Body of pancreas (tissue), 4 donors: ENCODE results near the gene CDH11. TPM values are rescaled to one million over a fixed set of nuclear protein-coding genes. Genes with fewer than 3 reads are reported as not detected.

Source experiments
- ATAC-seq: fragments of 150-250 bp; one replicate; pipeline ENCODE4 v1.9.1; 2016
- DNase-seq, 4 donors: peaks; one replicate each; pipeline ENCODE4 v3.0.0-alpha.2; 2019
- H3K27ac ChIP-seq, 4 donors: fragments of 200-600 bp; sonication (generic); 1 replicate in 3 of 4; 2 replicates in 1 of 4; pipeline versions ENCODE4 v1.5.1 to v1.6.1; 2016 to 2019; ENCODE audit warnings: mild to moderate bottlenecking in 1 of 4, mixed read lengths in 1 of 4, moderate library complexity in 1 of 4
- H3K27me3 ChIP-seq, 2 donors: fragments of 200-600 bp; sonication (generic); one replicate each; pipeline ENCODE4 v1.6.0; 2016; ENCODE audit warnings: mild to moderate bottlenecking in 1 of 2
- H3K36me3 ChIP-seq, 2 donors: fragments of 200-600 bp; sonication (generic); replicated peaks in 1 of 2; 2 replicates each; pipeline ENCODE4 v1.5.1; 2016; ENCODE audit warnings: low read depth in 2 of 2; ENCODE audit not compliant: insufficient read depth in 1 of 2
- H3K4me1 ChIP-seq: fragments of 200-600 bp; sonication (generic); one replicate; pipeline ENCODE4 v1.6.0; 2016
- H3K4me3 ChIP-seq, 2 donors: fragments of 200-600 bp; sonication (generic); 1 replicate in 1 of 2; 2 replicates in 1 of 2; pipeline ENCODE4 v1.5.1; 2016 to 2019
- H3K9me3 ChIP-seq, 3 donors: fragments of 200-600 bp; sonication (generic); 1 replicate in 2 of 3; 2 replicates in 1 of 3; pipeline ENCODE4 v1.5.1; 2016
- POLR2A ChIP-seq, 3 donors: fragments of 450-650 bp; IDR thresholded peaks; one replicate each; pipeline ENCODE4 v1.6.1; 2016; ENCODE audit warnings: antibody characterized with exemption in 3 of 3, mild to moderate bottlenecking in 2 of 3
- WGBS, 2 donors: methylation state at CpG; one replicate each; pipeline ENCODE4 v1.1.5; 2017; 5-methylcytosine and 5-hydroxymethylcytosine counted together
- intact Hi-C: fragments of 100-400 bp; cut with DNase I; formaldehyde crosslinking; loops from one replicate; pipeline ENCODE4 v1.15.1; 2023
- total RNA-seq, 2 donors: library from RNA; depleted of rRNA; stranded (reverse); fragments of >200 nt; gene quantifications; one replicate each; pipeline ENCODE4 v1.1.0, GENCODE V29; 2016
- TF ChIP-seq, protein P1 (sequence below), 7 experiments: fragments of 450-650 bp in 4 of 7; fragments of 200-600 bp in 3 of 7; sonication (generic) in 3 of 7; IDR thresholded peaks; one replicate each; pipeline ENCODE4 v1.5.1; 2016 to 2019; ENCODE audit warnings: antibody characterized with exemption in 7 of 7

Gene CDH11
- total RNA-seq, 2 donors from 2014 or later = 8.6 to 17.6 TPM

DNA sequence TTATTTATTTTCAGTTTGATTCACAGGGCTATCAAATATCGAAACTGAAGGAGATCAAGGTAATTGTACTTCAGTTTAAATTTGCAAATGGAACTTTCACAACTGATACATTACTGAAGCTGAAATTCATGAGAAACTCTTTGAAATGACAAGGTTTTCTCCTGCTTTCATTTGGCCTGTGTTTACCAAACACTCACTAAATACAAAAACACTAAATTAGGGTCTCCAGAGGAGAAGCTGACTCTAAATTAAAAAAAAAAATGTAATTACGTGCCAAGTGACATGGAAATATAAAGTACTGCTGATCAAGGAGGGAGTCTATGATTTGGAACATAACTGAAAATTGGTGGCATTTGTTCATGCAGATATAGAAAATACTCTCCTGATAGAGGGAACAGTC is 205.8 kb downstream of the CDH11 start:
- Histone ChIP-seq H3K4me1 (no peaks in the 10 kb centered on the region), H3K4me3 (no peak overlapping the region), H3K36me3 (no peaks in the 10 kb centered on the region), H3K27me3 (no peaks in the 10 kb centered on the region), H3K27ac (no peak overlapping the region), H3K9me3 (no peaks in the 10 kb centered on the region)
- no peak for ATAC-seq
- intact Hi-C loops = no loop called here
- TF ChIP-seq, protein P1, sequence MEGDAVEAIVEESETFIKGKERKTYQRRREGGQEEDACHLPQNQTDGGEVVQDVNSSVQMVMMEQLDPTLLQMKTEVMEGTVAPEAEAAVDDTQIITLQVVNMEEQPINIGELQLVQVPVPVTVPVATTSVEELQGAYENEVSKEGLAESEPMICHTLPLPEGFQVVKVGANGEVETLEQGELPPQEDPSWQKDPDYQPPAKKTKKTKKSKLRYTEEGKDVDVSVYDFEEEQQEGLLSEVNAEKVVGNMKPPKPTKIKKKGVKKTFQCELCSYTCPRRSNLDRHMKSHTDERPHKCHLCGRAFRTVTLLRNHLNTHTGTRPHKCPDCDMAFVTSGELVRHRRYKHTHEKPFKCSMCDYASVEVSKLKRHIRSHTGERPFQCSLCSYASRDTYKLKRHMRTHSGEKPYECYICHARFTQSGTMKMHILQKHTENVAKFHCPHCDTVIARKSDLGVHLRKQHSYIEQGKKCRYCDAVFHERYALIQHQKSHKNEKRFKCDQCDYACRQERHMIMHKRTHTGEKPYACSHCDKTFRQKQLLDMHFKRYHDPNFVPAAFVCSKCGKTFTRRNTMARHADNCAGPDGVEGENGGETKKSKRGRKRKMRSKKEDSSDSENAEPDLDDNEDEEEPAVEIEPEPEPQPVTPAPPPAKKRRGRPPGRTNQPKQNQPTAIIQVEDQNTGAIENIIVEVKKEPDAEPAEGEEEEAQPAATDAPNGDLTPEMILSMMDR (IDR thresholded peaks at IDR 0.05) = no peak
- no peak for TF ChIP-seq POLR2A (IDR thresholded peaks at IDR 0.05)
- 48 to 50% methylated on average over 2 of the region's 2 CpGs for WGBS, 2 donors
- no peak for DNase-seq

DNA sequence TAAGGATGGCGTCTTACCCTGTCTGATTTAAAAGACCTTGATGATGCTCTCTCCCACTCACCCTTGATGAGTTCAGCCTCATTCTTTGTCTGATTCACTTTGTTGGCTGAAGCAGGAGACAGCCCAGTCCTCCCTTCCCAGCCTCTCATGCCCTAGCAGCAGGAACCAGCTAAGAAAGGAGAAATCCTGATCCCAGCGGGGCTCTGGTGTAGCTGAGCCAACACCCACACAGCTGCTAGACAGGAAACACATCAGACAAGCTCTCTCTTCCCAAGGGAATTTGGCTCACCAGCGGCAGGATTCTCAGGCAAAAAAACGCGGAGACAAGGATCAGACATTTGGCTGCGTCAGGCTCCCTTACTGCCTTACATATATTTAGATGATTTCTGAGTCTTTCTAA is 211.5 kb downstream of the CDH11 start:
- Histone ChIP-seq H3K4me1 (no peaks in the 10 kb centered on the region), H3K36me3 (no peaks in the 10 kb centered on the region), H3K4me3 (no peak overlapping the region), H3K27me3 (no peaks in the 10 kb centered on the region), H3K27ac (no peak overlapping the region), H3K9me3 (no peaks in the 10 kb centered on the region)
- WGBS, 2 donors = 39 to 71% methylated on average over 6 of the region's 6 CpGs
- peak; percentile 64 for ATAC-seq
- DNase-seq = peak; percentile 11 to 57 (median 14)
- intact Hi-C loops = no loop called here
- TF ChIP-seq, protein P1 (IDR thresholded peaks at IDR 0.05) = no peak
- TF ChIP-seq POLR2A (IDR thresholded peaks at IDR 0.05) = no peak

DNA sequence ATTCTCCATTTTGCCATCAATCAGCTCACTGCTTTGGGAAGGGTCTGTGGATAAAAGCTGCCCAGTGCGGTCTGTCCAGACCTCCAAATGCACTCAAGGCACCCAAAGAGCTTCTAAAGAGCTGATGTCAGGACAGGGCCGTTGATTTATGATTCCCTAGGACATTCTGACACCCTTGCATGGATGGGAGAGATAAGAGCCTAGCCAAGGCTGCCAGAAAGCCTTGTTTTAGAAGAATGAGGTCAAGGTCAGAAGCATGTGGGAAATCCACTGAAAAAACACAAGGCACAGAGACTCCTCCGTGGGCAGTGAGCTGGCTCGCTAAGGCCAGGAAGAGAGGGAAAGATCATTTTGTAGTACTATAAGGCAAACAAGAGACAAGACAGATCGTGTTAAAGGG is 214.0 kb downstream of the CDH11 start:
- intact Hi-C loops = no loop called here
- ATAC-seq = no peak

DNA sequence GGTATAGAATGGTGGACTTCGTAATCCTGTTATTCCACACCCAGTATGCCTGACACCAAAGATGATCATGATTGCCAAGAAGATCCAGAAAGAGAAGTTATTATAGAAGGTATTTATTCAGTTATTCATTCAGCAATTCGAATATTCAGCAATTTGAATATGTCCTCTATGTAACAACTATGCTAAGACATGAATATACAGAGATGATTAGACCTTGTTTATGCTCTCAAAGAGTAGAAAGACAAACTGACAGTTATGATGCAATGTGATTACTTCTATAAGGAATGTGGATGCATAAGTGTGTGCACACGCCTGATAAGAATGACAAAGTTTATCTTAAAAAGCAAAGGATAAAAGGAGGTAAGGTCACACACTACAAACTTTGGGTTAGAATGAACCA is 218.1 kb downstream of the CDH11 start:
- no peak for DNase-seq
- TF ChIP-seq, protein P1 (IDR thresholded peaks at IDR 0.05) = no peak
- no peak for TF ChIP-seq POLR2A (IDR thresholded peaks at IDR 0.05)

More for the DNA sequence above, 214.0 kb downstream of the CDH11 start:
- Histone ChIP-seq H3K4me1 (no peaks in the 10 kb centered on the region), H3K9me3 (no peaks in the 10 kb centered on the region), H3K36me3 (no peaks in the 10 kb centered on the region), H3K27ac (no peak overlapping the region), H3K27me3 (no peaks in the 10 kb centered on the region), H3K4me3 (no peak overlapping the region)
- WGBS, 2 donors = 27 to 28% methylated on average over 5 of the region's 5 CpGs
- peak in 1 of 4 donors; percentile 11 for DNase-seq
- TF ChIP-seq POLR2A (IDR thresholded peaks at IDR 0.05) = no peak
- TF ChIP-seq, protein P1 (IDR thresholded peaks at IDR 0.05) = no peak

DNA sequence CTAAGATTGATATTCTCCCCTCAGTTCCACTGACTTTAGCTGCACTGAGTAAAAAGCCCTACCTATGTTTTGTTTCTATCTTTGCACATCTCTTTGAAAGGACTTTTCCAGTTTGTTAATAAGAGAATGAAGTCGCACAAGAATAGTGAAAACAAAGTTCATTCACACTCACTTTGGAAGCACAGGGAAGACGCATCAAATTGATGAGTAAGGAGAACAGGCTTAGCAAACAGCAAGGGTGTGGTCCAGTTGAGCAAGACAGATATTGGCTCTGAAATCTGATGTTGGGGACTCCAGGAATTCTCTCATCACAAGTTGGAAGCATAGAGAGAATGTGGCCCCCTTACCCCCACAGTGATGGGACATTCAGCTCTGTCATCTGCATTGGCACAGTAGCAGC is 221.3 kb downstream of the CDH11 start:
- Histone ChIP-seq H3K4me3 (no peak overlapping the region), H3K27ac (no peak overlapping the region), H3K27me3 (no peaks in the 10 kb centered on the region), H3K4me1 (no peaks in the 10 kb centered on the region), H3K9me3 (no peaks in the 10 kb centered on the region), H3K36me3 (no peaks in the 10 kb centered on the region)
- TF ChIP-seq, protein P1 (IDR thresholded peaks at IDR 0.05) = no peak
- intact Hi-C loops = no loop called here
- no peak for DNase-seq
- ATAC-seq = no peak
- 59 to 62% methylated on average over 2 of the region's 2 CpGs for WGBS, 2 donors

More for the DNA sequence above, 218.1 kb downstream of the CDH11 start:
- Histone ChIP-seq H3K9me3 (no peaks in the 10 kb centered on the region), H3K27ac (no peak overlapping the region), H3K36me3 (no peaks in the 10 kb centered on the region), H3K27me3 (no peaks in the 10 kb centered on the region), H3K4me3 (no peak overlapping the region), H3K4me1 (no peaks in the 10 kb centered on the region)
- intact Hi-C loops = no loop called here
- WGBS, 2 donors = 51 to 54% methylated on average over 3 of the region's 3 CpGs
- ATAC-seq = no peak
